Mesendoderm (in vitro differentiated cells): ENCODE measurements around the gene KPRP.

Experiments used
- DNase-seq: peaks from one replicate; pipeline ENCODE4 v3.0.0; 2013
- H2AK5ac ChIP-seq: 2 replicates; pipeline ENCODE4 v1.6.1; 2013; ENCODE audit warnings: low read length, inconsistent platforms
- H2BK120ac ChIP-seq: 2 replicates; pipeline ENCODE4 v1.6.1; 2013; ENCODE audit warnings: low read depth, mild to moderate bottlenecking, low read length, moderate library complexity, mixed read lengths
- H2BK15ac ChIP-seq: replicated peaks from 2 replicates; pipeline ENCODE4 v1.6.1; 2013; ENCODE audit warnings: low read depth, mild to moderate bottlenecking, moderate library complexity
- H2BK5ac ChIP-seq: 2 replicates; pipeline ENCODE4 v1.6.1; 2013; ENCODE audit warnings: low read length, inconsistent platforms
- H3K18ac ChIP-seq: 2 replicates; pipeline ENCODE4 v1.6.1; 2013; ENCODE audit warnings: mild to moderate bottlenecking, low read length, mixed read lengths
- H3K23ac ChIP-seq: one replicate; pipeline ENCODE4 v1.6.1; 2013; ENCODE audit warnings: low read length
- H3K27ac ChIP-seq: 2 replicates; pipeline ENCODE4 v1.5.1; 2013; ENCODE audit warnings: low read depth, mild to moderate bottlenecking, inconsistent platforms, low read length, moderate library complexity
- H3K27me3 ChIP-seq: 2 replicates; pipeline ENCODE4 v1.6.1; 2013; ENCODE audit warnings: low read length, control low read depth, mild to moderate bottlenecking, inconsistent platforms; ENCODE audit not compliant: insufficient read depth, poor library complexity
- H3K36me3 ChIP-seq: 2 replicates; pipeline ENCODE4 v1.6.1; 2013; ENCODE audit warnings: low read length, inconsistent platforms; ENCODE audit not compliant: control insufficient read depth, insufficient read depth
- H3K4ac ChIP-seq: one replicate; pipeline ENCODE4 v1.6.1; 2013; ENCODE audit warnings: low read depth, mild to moderate bottlenecking, low read length, moderate library complexity
- H3K4me1 ChIP-seq: 2 replicates; pipeline ENCODE4 v1.6.1; 2013; ENCODE audit warnings: low read depth, low read length, inconsistent platforms; ENCODE audit not compliant: control insufficient read depth
- H3K4me2 ChIP-seq: 2 replicates; pipeline ENCODE4 v1.6.1; 2013; ENCODE audit warnings: low read length
- H3K4me3 ChIP-seq: 2 replicates; pipeline ENCODE4 v1.5.1; 2013; ENCODE audit warnings: mild to moderate bottlenecking, low read length
- H3K56ac ChIP-seq: one replicate; pipeline ENCODE4 v1.6.1; 2013; ENCODE audit warnings: low read length
- H3K79me1 ChIP-seq: 2 replicates; pipeline ENCODE4 v1.6.1; 2013; ENCODE audit warnings: low read length, inconsistent platforms
- H3K79me2 ChIP-seq: 2 replicates; pipeline ENCODE4 v1.6.1; 2013; ENCODE audit warnings: mild to moderate bottlenecking, low read length; ENCODE audit not compliant: control insufficient read depth, insufficient read depth
- H3K9ac ChIP-seq: 2 replicates; pipeline ENCODE4 v1.6.1; 2013; ENCODE audit warnings: low read length, inconsistent platforms
- H4K5ac ChIP-seq: one replicate; pipeline ENCODE4 v1.6.1; 2013; ENCODE audit warnings: low read length
- H4K8ac ChIP-seq: one replicate; pipeline ENCODE4 v1.6.1; 2013; ENCODE audit warnings: low read depth, mild to moderate bottlenecking, control low read depth, low read length, moderate library complexity
- WGBS: extraction: QIAGEN DNeasy Blood & Tissue Kit; methylation state at CpG from one replicate; pipeline ENCODE4 v1.1.7; 2013; ENCODE audit warnings: low lambda C conversion rate, missing lambda C conversion rate; ENCODE audit not compliant: insufficient coverage; ENCODE audit errors: extremely low coverage; 5-methylcytosine and 5-hydroxymethylcytosine counted together

The KPRP gene

DNA sequence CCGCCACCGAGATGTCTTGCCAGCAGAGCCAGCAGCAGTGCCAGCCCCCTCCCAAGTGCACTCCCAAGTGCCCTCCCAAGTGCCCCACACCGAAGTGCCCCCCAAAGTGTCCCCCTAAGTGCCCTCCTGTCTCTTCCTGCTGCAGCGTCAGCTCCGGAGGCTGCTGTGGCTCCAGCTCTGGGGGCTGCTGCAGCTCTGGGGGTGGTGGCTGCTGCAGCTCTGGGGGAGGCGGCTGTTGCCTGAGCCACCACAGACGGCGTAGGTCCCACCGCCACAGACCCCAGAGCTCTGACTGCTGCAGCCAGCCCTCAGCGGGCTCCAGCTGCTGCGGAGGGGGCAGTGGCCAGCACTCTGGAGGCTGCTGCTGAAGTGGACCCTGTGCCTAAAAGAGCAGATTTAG lies 18.5 kb downstream of the KPRP start:
- Histone ChIP-seq H3K36me3 (no peaks in the 10 kb centered on the region), H2BK120ac (no peak overlapping the region), H3K79me2 (no peaks in the 10 kb centered on the region), H2AK5ac (no peak overlapping the region), H3K18ac (no peak overlapping the region), H3K27me3 (no peaks in the 10 kb centered on the region), H3K79me1 (no peaks in the 10 kb centered on the region), H3K9ac (no peak overlapping the region), H3K4ac (no peak overlapping the region), H3K56ac (no peak overlapping the region), H4K5ac (no peak overlapping the region), H4K8ac (no peak overlapping the region), H2BK15ac (no peak overlapping the region), H3K4me3 (no peak overlapping the region), H2BK5ac (no peak overlapping the region), H3K23ac (no peak overlapping the region), H3K27ac (no peak overlapping the region), H3K4me2 (no peak overlapping the region), H3K4me1 (no peaks in the 10 kb centered on the region)
- WGBS, result no CpG with 5 or more reads among the region's 11 CpGs
- DNase-seq, result no peak

DNA sequence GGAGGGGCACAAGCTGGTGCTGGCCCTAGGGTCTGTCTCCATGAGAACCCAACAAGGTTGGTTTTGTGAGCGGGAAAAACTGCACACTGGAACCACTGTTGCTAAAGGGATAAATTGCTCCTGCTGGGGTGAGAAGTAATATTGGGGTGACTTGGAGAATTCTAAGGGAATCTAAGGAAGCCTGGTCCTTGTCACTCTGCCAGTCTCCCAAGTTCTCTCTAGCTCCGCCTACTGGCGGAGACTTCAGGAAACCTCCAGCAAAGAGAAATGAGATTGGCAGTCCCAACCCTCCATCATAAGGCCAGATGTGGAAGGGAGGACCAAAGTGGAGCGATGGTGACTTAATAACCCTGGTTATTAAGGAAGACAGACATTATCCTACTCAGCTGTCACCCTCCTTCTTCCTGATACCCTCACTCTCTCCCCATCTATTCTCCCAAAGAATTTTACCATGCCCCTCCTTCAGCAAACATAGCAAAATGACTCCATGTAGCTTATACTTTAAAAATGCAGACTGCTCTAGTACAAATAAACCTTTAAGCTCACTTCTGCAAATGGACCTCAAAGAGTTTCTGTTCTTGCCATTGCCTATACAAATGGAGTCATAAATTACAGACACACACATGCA lies 19.8 kb downstream of the KPRP start:
- no peaks in the 10 kb centered on the region for H3K36me3 ChIP-seq
- H3K79me2 ChIP-seq, result no peaks in the 10 kb centered on the region
- no peak overlapping the region for H3K23ac ChIP-seq
- no peak overlapping the region for H4K8ac ChIP-seq
- no peak overlapping the region for H2BK5ac ChIP-seq
- H3K79me1 ChIP-seq, result no peaks in the 10 kb centered on the region
- H4K5ac ChIP-seq, result no peak overlapping the region
- no peaks in the 10 kb centered on the region for H3K4me1 ChIP-seq
- H3K4me3 ChIP-seq, result no peak overlapping the region
- H3K9ac ChIP-seq, result no peak overlapping the region
- no peak overlapping the region for H3K4ac ChIP-seq
- DNase-seq, result peak; percentile 33
- no peak overlapping the region for H3K18ac ChIP-seq
- no peak overlapping the region for H3K27ac ChIP-seq
- no peak overlapping the region for H2BK15ac ChIP-seq
- no peaks in the 10 kb centered on the region for H3K27me3 ChIP-seq
- no CpG with 5 or more reads among the region's 4 CpGs for WGBS
- H3K56ac ChIP-seq, result no peak overlapping the region
- no peak overlapping the region for H2BK120ac ChIP-seq
- H3K4me2 ChIP-seq, result no peak overlapping the region
- no peak overlapping the region for H2AK5ac ChIP-seq

DNA sequence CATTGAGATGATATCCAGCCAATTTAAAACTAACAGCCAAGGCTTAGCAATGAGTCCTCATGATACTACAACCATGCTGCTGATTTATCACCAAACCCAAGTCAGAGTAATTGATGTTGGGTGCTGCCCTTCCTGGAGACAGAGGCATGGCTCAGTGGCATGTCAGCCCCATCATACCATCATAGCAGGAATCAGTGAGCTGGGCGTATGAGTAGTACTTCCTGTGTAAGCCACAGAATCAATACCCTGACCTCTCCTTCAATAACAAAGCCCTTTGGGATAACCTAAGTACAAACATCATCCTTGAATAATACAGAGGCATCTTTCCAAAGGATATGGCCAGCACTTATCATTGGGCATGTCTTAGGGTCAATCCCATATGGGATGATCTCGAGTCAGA lies 25.3 kb downstream of the KPRP start:
- H3K4ac ChIP-seq, result no peak overlapping the region
- no peaks in the 10 kb centered on the region for H3K79me1 ChIP-seq
- no peak overlapping the region for H2BK5ac ChIP-seq
- H3K79me2 ChIP-seq, result no peaks in the 10 kb centered on the region
- H3K4me1 ChIP-seq, result no peaks in the 10 kb centered on the region
- H3K56ac ChIP-seq, result no peak overlapping the region
- no CpG with 5 or more reads among the region's 2 CpGs for WGBS
- H3K36me3 ChIP-seq, result no peaks in the 10 kb centered on the region
- no peak overlapping the region for H3K27ac ChIP-seq
- H4K5ac ChIP-seq, result no peak overlapping the region
- no peak overlapping the region for H2AK5ac ChIP-seq
- no peak overlapping the region for H2BK120ac ChIP-seq
- H3K4me3 ChIP-seq, result no peak overlapping the region
- no peak for DNase-seq
- H3K23ac ChIP-seq, result no peak overlapping the region
- H2BK15ac ChIP-seq, result no peak overlapping the region
- no peak overlapping the region for H3K9ac ChIP-seq
- H3K18ac ChIP-seq, result no peak overlapping the region
- no peak overlapping the region for H3K4me2 ChIP-seq
- H4K8ac ChIP-seq, result no peak overlapping the region
- no peaks in the 10 kb centered on the region for H3K27me3 ChIP-seq

DNA sequence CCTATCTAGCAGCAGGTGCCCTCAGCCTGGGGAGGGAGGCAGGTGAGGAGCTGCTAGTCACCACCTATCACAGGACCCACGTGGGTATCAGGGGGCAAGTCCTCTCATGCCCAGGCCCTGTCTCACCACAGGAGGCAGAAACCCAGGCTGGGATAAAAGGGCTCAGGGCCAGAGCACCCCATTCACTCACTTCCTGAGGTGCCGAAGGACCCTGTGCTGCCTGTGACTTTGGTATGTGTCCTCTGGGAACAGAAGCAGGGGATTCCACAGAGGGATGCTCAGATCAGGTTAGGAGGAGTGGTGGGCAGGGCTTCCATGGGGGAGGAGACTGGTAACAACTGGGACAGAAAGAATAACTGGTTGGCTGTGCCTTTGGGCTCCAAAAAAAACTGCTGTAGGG lies 28.3 kb downstream of the KPRP start, which contains the start of gene LCE1E:
Gene LCE1E, plus strand, starts transcription at position 181 of the 400 bp plus-strand sequence. CDS start 1,043 bp downstream, outside the sequence.
- Histone ChIP-seq H2BK120ac (no peak within 1 kb of the TSS), H3K23ac (no peak within 1 kb of the TSS), H3K27me3 (no peaks in the 10 kb centered on the region), H3K56ac (no peak within 1 kb of the TSS), H2BK15ac (no peak within 1 kb of the TSS), H3K18ac (no peak within 1 kb of the TSS), H3K4me2 (no peak within 1 kb of the TSS), H4K8ac (no peak within 1 kb of the TSS), H3K4ac (no peak within 1 kb of the TSS), H3K79me1 (no peaks in the 10 kb centered on the region), H3K79me2 (no peaks in the 10 kb centered on the region), H3K9ac (no peak within 1 kb of the TSS), H3K36me3 (no peaks in the 10 kb centered on the region), H3K27ac (no peak within 1 kb of the TSS), H4K5ac (no peak within 1 kb of the TSS), H3K4me3 (no peak within 1 kb of the TSS), H3K4me1 (no peaks in the 10 kb centered on the region), H2BK5ac (no peak within 1 kb of the TSS), H2AK5ac (no peak within 1 kb of the TSS)
- DNase-seq, result no peak
- no CpG with 5 or more reads among the region's 2 CpGs for WGBS

DNA sequence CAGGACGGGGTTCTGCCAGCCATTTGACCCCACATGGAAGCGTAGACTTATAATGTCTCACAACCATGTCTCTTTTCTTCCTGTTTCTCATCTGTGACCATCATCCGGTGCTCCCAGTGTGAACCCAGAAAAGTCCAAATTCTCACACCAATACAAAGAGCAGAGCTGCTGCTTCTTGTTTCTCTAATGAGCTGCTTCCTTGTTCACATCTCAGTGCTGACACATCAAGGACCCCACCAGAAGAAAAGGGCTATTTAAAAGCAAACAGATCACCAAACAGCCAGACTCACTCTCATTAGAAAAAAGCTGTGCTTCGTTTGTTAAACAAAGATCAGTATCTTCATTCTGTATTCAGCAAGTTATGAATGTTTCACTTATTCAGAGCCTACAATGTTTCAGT lies 37.9 kb downstream of the KPRP start:
- H2AK5ac ChIP-seq, result no peak overlapping the region
- no peak overlapping the region for H4K8ac ChIP-seq
- H3K27me3 ChIP-seq, result no peaks in the 10 kb centered on the region
- H3K79me2 ChIP-seq, result no peaks in the 10 kb centered on the region
- no peaks in the 10 kb centered on the region for H3K79me1 ChIP-seq
- H4K5ac ChIP-seq, result no peak overlapping the region
- H3K4me2 ChIP-seq, result no peak overlapping the region
- no peak overlapping the region for H2BK15ac ChIP-seq
- H3K4me3 ChIP-seq, result no peak overlapping the region
- DNase-seq, result no peak
- H3K56ac ChIP-seq, result no peak overlapping the region
- no peak overlapping the region for H3K9ac ChIP-seq
- no CpG with 5 or more reads among the region's 4 CpGs for WGBS
- no peak overlapping the region for H2BK120ac ChIP-seq
- H3K23ac ChIP-seq, result no peak overlapping the region
- no peaks in the 10 kb centered on the region for H3K36me3 ChIP-seq
- no peak overlapping the region for H2BK5ac ChIP-seq
- no peak overlapping the region for H3K27ac ChIP-seq
- H3K4me1 ChIP-seq, result no peaks in the 10 kb centered on the region
- no peak overlapping the region for H3K4ac ChIP-seq
- H3K18ac ChIP-seq, result no peak overlapping the region

DNA sequence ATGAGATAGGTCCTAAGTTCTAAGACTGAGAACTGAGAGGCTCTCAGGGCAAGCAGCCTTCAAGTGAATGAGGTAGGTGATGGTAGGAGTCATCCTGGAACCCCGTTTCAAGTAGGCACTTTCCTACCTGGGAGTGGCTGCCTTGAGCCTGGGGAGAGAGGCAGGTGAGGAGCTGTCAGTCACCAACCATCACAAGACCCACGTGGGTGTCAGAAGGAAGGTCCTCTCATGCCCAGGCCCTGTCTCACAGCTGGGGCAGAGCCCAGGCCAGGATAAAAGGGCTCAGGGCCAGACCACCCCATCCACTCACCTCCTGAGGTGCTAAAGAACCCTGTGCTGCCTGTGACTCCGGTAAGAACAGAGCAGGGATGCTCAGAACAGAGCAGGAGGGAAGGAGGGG lies 38.6 kb downstream of the KPRP start, which contains the start of gene LCE1D:
Gene LCE1D, plus strand, starts transcription at position 301 of the 400 bp plus-strand sequence. CDS start 1,074 bp downstream, outside the sequence.
- Histone ChIP-seq H3K36me3 (no peaks in the 10 kb centered on the region), H3K56ac (no peak within 1 kb of the TSS)

More for the DNA sequence above, 38.6 kb downstream of the KPRP start, which contains the start of gene LCE1D:
- no peak within 1 kb of the TSS for H3K4me2 ChIP-seq
- no peak within 1 kb of the TSS for H4K5ac ChIP-seq
- no peak within 1 kb of the TSS for H4K8ac ChIP-seq
- H2BK5ac ChIP-seq, result no peak within 1 kb of the TSS
- H3K79me2 ChIP-seq, result no peaks in the 10 kb centered on the region
- H3K18ac ChIP-seq, result no peak within 1 kb of the TSS
- H3K4me1 ChIP-seq, result no peaks in the 10 kb centered on the region
- no peak within 1 kb of the TSS for H3K9ac ChIP-seq
- H3K4ac ChIP-seq, result no peak within 1 kb of the TSS
- H3K79me1 ChIP-seq, result no peaks in the 10 kb centered on the region
- DNase-seq, result no peak
- no peak within 1 kb of the TSS for H3K23ac ChIP-seq
- no CpG with 5 or more reads among the region's 3 CpGs for WGBS
- H2BK15ac ChIP-seq, result no peak within 1 kb of the TSS
- H3K27me3 ChIP-seq, result no peaks in the 10 kb centered on the region
- no peak within 1 kb of the TSS for H3K4me3 ChIP-seq
- no peak within 1 kb of the TSS for H2AK5ac ChIP-seq
- H2BK120ac ChIP-seq, result no peak within 1 kb of the TSS
- no peak within 1 kb of the TSS for H3K27ac ChIP-seq
